GM12878 (cell line): Measurements from ENCODE around the gene PPP1R27. TPM values are rescaled to one million over a fixed set of nuclear protein-coding genes. Genes with fewer than 3 reads are reported as not detected.

ENCODE experiments used
- ATAC-seq: fragments of 200-7000 bp; cut with Tn5 transposase; 3 replicates; pipeline ENCODE4 v1.9.1; 2020; ENCODE audit warnings: mild to moderate bottlenecking, moderate library complexity
- BruUV-seq: library from RNA; stranded (reverse); fragments of 400-500 nt; replicated peaks from 2 replicates; lab custom pipeline; 2021; lab: Mats Ljungman, UMichigan
- CTCF ChIA-PET: fragments of 300-600 bp; sonication (Branson Sonifier 250); formaldehyde crosslinking; extraction: SDS; loops from one replicate; lab custom pipeline; 2021; ENCODE audit warnings: inconsistent platforms; lab: Yijun Ruan, JAX
- POLR2A ChIA-PET: fragments of 350-600 bp; formaldehyde crosslinking; extraction: SDS; loops from one replicate; lab custom pipeline; 2021; ENCODE audit warnings: inconsistent platforms; lab: Charles Lee
- RAD21 ChIA-PET: fragments of 300-600 bp; sonication (Branson Sonifier 250); formaldehyde crosslinking; loops from one replicate; lab custom pipeline; 2023; ENCODE audit warnings: antibody characterized with exemption; ENCODE audit not compliant: unreplicated experiment; lab: Charles Lee
- SMC1A ChIA-PET: fragments of 300-600 bp; sonication (Branson Sonifier 250); formaldehyde crosslinking; loops from one replicate; lab custom pipeline; 2023; ENCODE audit not compliant: unreplicated experiment, uncharacterized antibody; lab: Charles Lee
- DNase-seq: peaks from one replicate; pipeline ENCODE4 v3.0.0-alpha.2; 2011; ENCODE audit warnings: low read depth, low spot score
- FAIRE-seq: peaks from 3 replicates; lab custom pipeline; 2011; peaks lifted over from hg19 to GRCh38; lab: Jason Lieb, UNC
- H2AFZ ChIP-seq: 2 replicates; pipeline ENCODE4 v1.6.0; 2011; ENCODE audit warnings: low read depth, low read length, control low read depth; ENCODE audit not compliant: control insufficient read depth
- H3K27ac ChIP-seq: 2 replicates; pipeline ENCODE4 v1.5.1; 2011; ENCODE audit warnings: control low read depth; ENCODE audit not compliant: control insufficient read depth, insufficient read depth
- H3K27me3 ChIP-seq, 2 experiments: replicated peaks in 1 of 2; 2 replicates each; pipeline versions ENCODE4 v1.6.0 to v1.6.1; 2011; ENCODE audit warnings: low read length in 1 of 2; ENCODE audit not compliant: control insufficient read depth in 2 of 2, insufficient read depth in 2 of 2
- H3K36me3 ChIP-seq, 2 experiments: 2 replicates each; pipeline ENCODE4 v1.5.1; 2011; ENCODE audit warnings: low read length in 1 of 2; ENCODE audit not compliant: control insufficient read depth in 2 of 2, insufficient read depth in 2 of 2
- H3K4me1 ChIP-seq: 2 replicates; pipeline ENCODE4 v1.6.1; 2011; ENCODE audit warnings: mild to moderate bottlenecking, low read length, moderate library complexity, mixed read lengths; ENCODE audit not compliant: control insufficient read depth, insufficient read depth
- H3K4me2 ChIP-seq: 2 replicates; pipeline ENCODE4 v1.6.0; 2011; ENCODE audit warnings: control low read depth; ENCODE audit not compliant: control insufficient read depth, insufficient read depth
- H3K4me3 ChIP-seq: fragments of 200-600 bp; sonication (generic); 2 replicates; pipeline ENCODE4 v1.5.1; 2016
- H3K79me2 ChIP-seq: 2 replicates; pipeline ENCODE4 v1.6.0; 2011; ENCODE audit warnings: low read length; ENCODE audit not compliant: control insufficient read depth, insufficient read depth
- H3K9ac ChIP-seq: 2 replicates; pipeline ENCODE4 v1.8.0; 2011; ENCODE audit warnings: low read length, control low read depth, mixed read lengths; ENCODE audit not compliant: control insufficient read depth, insufficient read depth
- H3K9me3 ChIP-seq: replicated peaks from 3 replicates; pipeline ENCODE4 v1.5.1; 2011; ENCODE audit warnings: mild to moderate bottlenecking, low read length; ENCODE audit not compliant: control insufficient read depth, insufficient read depth
- H4K20me1 ChIP-seq: 2 replicates; pipeline ENCODE4 v1.6.0; 2011; ENCODE audit not compliant: control insufficient read depth, insufficient read depth
- CHD2 ChIP-seq: IDR thresholded peaks from 2 replicates; pipeline ENCODE4 v1.6.1; 2011; ENCODE audit warnings: low read depth, low read length, improper control_type of control experiment, borderline replicate concordance
- CUX1 ChIP-seq: IDR thresholded peaks from 2 replicates; pipeline ENCODE4 v1.6.1; 2012; ENCODE audit warnings: improper control_type of control experiment, low read depth, low read length; ENCODE audit not compliant: insufficient replicate concordance
- GATAD2B ChIP-seq: fragments of 450-650 bp; conservative IDR thresholded peaks from 2 replicates; pipeline ENCODE4 v1.6.1; 2017; ENCODE audit warnings: low read depth, mild to moderate bottlenecking, moderate library complexity
- HDAC2 ChIP-seq: fragments of 200-600 bp; sonication (generic); IDR thresholded peaks from 2 replicates; pipeline ENCODE4 v1.6.1; 2017
- HDAC6 ChIP-seq: fragments of 200-600 bp; sonication (generic); IDR thresholded peaks from one replicate; pipeline ENCODE4 v1.8.0; 2017; ENCODE audit warnings: antibody characterized with exemption; ENCODE audit not compliant: unreplicated experiment
- YY1 ChIP-seq: IDR thresholded peaks from 2 replicates; pipeline ENCODE4 v1.6.1; 2011; ENCODE audit warnings: low read depth, mild to moderate bottlenecking, low read length
- WGBS: methylation state at CpG from one replicate; pipeline ENCODE4 v1.1.6; 2016; ENCODE audit warnings: low lambda C conversion rate; ENCODE audit not compliant: insufficient replicate concordance, insufficient coverage; ENCODE audit errors: missing lambda C conversion rate; 5-methylcytosine and 5-hydroxymethylcytosine counted together
- in situ Hi-C: fragments of 300-500 bp; cut with MboI; formaldehyde crosslinking; loops from 9 replicates; pipeline ENCODE4 v1.14.3; 2018; ENCODE audit warnings: mixed read lengths
- intact Hi-C: fragments of 100-400 bp; cut with micrococcal nuclease; formaldehyde crosslinking; loops from one replicate; pipeline ENCODE4 v1.14.2; 2022; ENCODE audit not compliant: unreplicated experiment
- polyA plus RNA-seq, 11 experiments: library from polyadenylated mRNA; depleted of rRNA in 4 of 11; unstranded in 6 of 11; stranded (reverse) in 5 of 11; fragments of >200 nt; fragmentation: Nextera tagmentation in 4 of 11; fragmentation: Illumina TruSeq in 1 of 11; extraction: Ambion mirVana in 4 of 11; extraction: Trizol in 1 of 11; gene quantifications; 1 replicate in 1 of 11; 2 replicates in 10 of 11; pipeline versions ENCODE4 v1.2.1 to v1.2.3, GENCODE V29; 2011 to 2016; ENCODE audit warnings: inconsistent platforms in 2 of 11, missing spikeins in 2 of 11, low read depth in 1 of 11
- total RNA-seq, 4 experiments: library from RNA; depleted of rRNA in 3 of 4; stranded (reverse); fragments of >200 nt in 3 of 4; fragmentation: Illumina TruSeq in 1 of 4; extraction: Trizol in 1 of 4; gene quantifications; 2 replicates each; pipeline versions ENCODE4 v1.2.1 to v1.2.3, GENCODE V29; 2013 to 2021
- TF ChIP-seq, protein P1 (sequence below): IDR thresholded peaks from 2 replicates; pipeline ENCODE4 v1.6.1; 2011; ENCODE audit warnings: borderline replicate concordance, low read depth, mild to moderate bottlenecking, moderate library complexity, mixed read lengths, low read length; ENCODE audit not compliant: insufficient read depth; ENCODE audit errors: extremely low read length

PPP1R27 gene
- total and polyA plus RNA-seq, 10 of the 15 experiments (the other 5 are each of a cell fraction or from before 2014, with no cell fraction given), result 0.17 to 1.6 (median 0.49) TPM; not detected in 3

DNA sequence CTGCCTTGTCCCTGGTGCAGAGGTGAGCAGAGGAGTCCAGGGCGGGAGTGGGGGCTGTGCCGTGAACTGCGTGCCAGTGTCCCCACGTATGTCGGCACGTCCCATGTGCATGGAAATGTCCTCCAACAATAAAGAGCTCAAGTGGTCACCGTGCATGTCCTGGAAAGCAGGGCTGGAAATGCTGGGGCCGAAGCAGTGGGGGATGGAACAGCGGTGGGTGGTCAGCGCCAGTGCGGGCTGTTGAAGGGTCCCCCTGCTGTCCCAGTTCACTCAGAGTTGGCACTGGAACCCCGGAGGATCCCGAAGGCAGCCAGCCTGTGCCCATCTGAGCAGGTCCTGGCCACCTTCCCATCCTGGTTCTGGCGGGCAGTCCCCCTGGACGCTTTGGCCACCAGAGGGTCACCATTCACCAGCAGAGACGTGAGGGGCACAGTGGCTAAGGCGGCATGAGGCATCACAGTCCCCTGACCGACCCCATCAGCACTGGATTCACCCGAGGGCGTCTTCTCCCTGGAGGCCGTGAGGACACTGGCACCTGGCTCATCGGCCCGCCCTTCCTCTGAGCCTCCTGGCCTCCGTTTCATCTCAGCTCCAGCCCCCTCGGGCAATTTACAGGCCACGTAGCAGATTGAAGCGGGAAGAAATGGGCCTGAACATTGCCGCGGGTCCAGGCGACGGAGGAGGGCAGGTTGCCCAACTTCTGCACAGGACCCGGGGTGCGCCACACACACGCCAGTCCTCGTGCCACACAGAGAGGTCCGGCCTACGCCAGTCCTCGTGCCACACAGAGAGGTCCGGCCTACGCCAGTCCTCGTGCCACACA is 20.8 kb downstream of the PPP1R27 start:
- 52% methylated on average over 35 of the region's 41 CpGs for WGBS
- FAIRE-seq (no peak), ATAC-seq (no peak), DNase-seq (no peak)
- Histone ChIP-seq H3K27me3 (no peaks in the 10 kb centered on the region), H3K9me3 (no peaks in the 10 kb centered on the region), H3K9ac (no peak overlapping the region), H3K4me1 (no peaks in the 10 kb centered on the region), H3K36me3 (no peaks in the 10 kb centered on the region), H3K4me2 (no peak overlapping the region), H3K4me3 (no peak overlapping the region), H3K27ac (no peak overlapping the region), H4K20me1 (no peaks in the 10 kb centered on the region), H2AFZ (no peak overlapping the region), H3K79me2 (no peaks in the 10 kb centered on the region)
- RAD21 ChIA-PET, result no interaction called here
- BruUV-seq, result no TSS peak
- CTCF ChIA-PET, result no interaction called here
- intact Hi-C loops, result no loop called here
- in situ Hi-C loops, result no loop called here
- TF ChIP-seq CHD2, result no peak
- no peak for TF ChIP-seq YY1
- TF ChIP-seq, protein P1, sequence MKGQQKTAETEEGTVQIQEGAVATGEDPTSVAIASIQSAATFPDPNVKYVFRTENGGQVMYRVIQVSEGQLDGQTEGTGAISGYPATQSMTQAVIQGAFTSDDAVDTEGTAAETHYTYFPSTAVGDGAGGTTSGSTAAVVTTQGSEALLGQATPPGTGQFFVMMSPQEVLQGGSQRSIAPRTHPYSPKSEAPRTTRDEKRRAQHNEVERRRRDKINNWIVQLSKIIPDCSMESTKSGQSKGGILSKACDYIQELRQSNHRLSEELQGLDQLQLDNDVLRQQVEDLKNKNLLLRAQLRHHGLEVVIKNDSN, result no peak
- TF ChIP-seq HDAC6, result no peak
- no peak for TF ChIP-seq GATAD2B
- no peak for TF ChIP-seq HDAC2
- no peak for TF ChIP-seq CUX1
- SMC1A ChIA-PET, result no interaction called here
- POLR2A ChIA-PET, result interaction anchor here (0.6 kb wide), 1 partner anchor 179 kb away, joined by 4 read pairs; no protein-coding TSS in a partner anchor
